GM18867 (cell line): ENCODE data around the gene ARPC4.
"Not testable (repeated sequence)": the region's sequence is repeated elsewhere in the genome, so short reads cannot be mapped to it uniquely, and the experiment has no call there.

Source experiments
- ATAC-seq: cut with Tn5 transposase; IDR thresholded peaks from one replicate; pipeline ENCODE4 v1.9.1; 2021; ENCODE audit warnings: mild to moderate bottlenecking, moderate library complexity; ENCODE audit not compliant: unreplicated experiment

The ARPC4 gene

GRCh38 chr3:9848860-9849259 lies 56.0 kb downstream of the ARPC4 start:
- ATAC-seq: not testable (repeated sequence)

- ATAC-seq: not testable (repeated sequence)
Observed at GRCh38 chr3:9851383-9851782, 58.5 kb downstream of the ARPC4 start.

GRCh38 chr3:9851926-9852325 lies 59.0 kb downstream of the ARPC4 start:
- ATAC-seq: not testable (repeated sequence)

GRCh38 chr3:9852528-9852927 lies 59.6 kb downstream of the ARPC4 start:
- no peak for ATAC-seq

GRCh38 chr3:9854291-9854940 lies 61.5 kb downstream of the ARPC4 start:
- not testable (repeated sequence) for ATAC-seq

- ATAC-seq: no peak
Observed at GRCh38 chr3:9855594-9855993, 62.7 kb downstream of the ARPC4 start.
